ENCODE data around the gene GRIK3.

Gene GRIK3

GRCh38 chr1:37010011-37010410 lies 24.3 kb downstream of the GRIK3 start:
- DNase-seq = no peak

DNA sequence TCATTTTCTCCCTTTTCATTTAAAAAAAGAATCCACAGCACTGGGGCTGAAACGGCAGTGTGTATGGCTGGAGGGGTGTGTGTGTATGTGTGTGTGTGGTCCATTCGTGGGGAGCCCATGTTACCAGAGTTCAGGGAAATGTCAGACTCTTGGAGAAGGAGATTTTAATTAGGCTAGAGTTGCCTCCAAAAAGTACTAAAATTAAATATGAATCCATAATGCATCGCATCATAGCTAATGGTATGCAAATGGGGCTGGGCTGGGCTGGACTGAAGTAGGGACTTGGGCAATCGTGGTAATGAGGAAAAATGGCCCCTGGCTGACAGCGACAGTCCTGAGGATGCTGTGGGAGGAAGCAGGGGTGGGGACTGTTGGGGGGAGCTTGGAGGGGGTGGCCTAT lies 24.8 kb downstream of the GRIK3 start:
- DNase-seq = no peak

DNA sequence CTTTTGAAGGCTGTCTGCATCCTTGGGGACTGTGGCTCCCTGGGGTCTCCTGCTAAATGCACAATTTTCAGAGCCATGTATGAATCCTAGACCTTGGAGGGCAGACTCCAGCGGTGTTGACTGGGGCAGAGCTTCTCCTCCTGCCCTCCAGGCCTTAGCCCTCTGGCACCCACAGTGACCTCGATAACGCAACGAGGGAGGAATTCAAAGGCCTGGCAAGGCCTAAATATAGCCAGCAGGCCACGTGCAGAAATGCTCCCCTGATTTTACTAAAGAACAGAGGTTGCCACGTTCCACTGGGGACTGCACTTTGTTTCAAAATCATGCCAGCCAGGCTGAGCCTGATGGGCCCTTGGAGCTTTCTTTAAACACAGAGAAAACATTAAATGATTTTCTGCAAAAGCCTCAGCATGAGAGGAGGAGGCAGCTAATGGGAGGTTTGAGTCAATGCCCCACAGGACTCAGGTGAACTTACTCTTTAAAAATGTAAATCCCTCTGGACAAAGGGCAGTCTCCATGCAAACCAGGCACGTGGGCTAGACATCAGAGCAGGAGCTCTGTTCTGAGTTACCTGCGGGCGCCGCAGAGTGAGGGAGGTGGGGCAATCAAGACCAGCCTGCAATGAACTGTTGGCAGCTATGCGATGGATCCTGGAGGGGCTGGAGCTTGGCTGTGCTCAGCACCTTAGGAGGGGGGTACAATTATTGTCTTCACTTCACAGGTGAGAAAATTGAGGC lies 28.0 kb downstream of the GRIK3 start:
- DNase-seq = no peak

DNA sequence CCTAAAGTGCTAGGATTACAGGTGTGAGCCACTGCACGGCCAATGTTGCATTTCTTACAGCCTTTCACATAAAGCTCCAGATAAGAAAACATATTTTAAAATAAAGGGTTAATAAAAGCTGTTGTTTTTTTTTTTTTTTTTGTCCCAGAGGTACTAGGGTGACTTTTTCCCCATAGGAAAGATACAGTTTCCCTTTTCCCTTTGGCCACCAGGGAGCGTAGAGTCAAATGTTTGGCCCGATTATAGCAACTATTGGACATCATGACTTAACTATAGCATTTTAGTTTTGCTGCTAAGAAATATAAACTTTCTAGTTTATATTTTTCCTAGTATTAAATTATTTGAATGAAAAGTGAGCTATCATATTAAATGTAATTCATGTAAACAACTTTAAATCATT lies 31.4 kb downstream of the GRIK3 start:
- DNase-seq = no peak

DNA sequence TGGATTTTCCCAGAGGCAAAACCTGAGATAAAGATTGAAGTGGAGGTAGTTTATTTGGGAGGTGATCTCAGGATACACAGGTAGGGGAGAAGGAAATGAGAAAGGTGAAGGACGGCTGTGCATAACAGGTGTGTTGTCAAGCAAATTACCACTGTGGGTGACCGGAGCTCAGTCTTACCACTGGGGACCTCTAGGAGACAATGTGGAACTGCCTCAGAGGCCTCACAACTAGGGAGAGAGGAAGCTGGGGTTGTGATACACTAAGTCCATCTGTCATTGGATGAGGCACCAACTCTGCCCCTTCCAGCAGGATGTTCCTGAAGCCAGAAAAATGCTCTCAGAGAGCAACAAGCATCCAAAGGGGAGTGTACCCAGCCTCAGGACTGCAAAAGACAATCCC lies 32.6 kb downstream of the GRIK3 start:
- no peak for DNase-seq

GRCh38 chr1:36996106-36996505 lies 38.2 kb downstream of the GRIK3 start:
- no peak for DNase-seq

GRCh38 chr1:36994868-36995267 lies 39.4 kb downstream of the GRIK3 start:
- no peak for DNase-seq

DNA sequence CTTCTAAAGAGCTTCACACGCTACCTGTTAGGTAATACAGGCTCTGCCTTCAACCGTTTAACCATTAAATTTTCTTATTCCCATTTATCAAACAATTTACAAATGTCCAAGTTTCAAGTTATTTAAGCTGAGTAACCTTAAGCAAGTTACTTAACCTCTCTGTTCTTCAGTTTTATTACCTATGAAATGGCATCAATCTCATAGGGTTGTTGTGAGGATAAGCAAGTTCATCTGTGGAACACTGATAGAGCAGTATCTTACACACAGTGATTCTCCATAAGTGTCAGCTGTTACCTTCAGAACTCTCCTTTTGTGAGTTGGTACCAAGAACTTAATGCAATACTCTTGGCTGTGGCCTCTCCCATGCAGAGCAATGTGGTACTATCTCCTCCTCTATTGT lies 40.0 kb downstream of the GRIK3 start:
- no peak for DNase-seq

DNA sequence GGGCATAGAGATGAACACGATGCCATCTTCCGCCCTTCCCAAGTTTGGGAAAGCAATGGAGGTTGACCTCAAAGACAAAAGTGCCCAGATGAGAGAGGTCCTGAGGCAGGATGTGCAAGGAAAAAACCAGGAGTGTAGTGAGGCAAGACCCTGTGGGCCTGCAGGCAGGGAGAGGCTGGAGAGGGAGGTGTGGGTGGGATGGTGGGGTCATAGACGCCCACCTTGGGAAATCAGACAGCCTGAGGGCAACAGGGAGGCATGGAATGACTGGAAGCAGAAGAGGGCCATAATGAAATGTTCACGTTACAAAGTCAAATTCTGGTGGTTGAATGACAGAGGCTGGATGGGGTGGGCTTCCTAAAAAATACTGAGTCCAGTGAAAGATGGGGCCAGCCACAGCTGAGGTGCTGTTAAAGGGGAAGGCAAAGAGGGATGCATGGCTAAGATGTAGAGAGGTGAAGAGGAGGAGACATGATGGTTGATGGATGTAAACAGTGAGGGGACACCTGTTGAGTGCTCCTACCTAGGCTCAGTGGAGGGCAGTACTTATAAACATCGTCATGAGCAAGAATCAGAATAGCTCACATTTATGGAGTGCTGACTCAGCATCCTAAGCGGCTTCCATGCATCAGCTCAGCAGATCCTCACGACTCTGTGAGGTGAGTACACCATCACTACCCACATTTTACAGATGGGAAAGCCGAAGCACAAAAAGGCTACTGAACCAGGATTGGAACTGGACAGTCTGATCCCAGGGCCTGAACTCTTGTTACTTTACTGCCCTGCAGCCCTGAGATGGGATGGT lies 42.0 kb downstream of the GRIK3 start:
- no peak for DNase-seq

DNA sequence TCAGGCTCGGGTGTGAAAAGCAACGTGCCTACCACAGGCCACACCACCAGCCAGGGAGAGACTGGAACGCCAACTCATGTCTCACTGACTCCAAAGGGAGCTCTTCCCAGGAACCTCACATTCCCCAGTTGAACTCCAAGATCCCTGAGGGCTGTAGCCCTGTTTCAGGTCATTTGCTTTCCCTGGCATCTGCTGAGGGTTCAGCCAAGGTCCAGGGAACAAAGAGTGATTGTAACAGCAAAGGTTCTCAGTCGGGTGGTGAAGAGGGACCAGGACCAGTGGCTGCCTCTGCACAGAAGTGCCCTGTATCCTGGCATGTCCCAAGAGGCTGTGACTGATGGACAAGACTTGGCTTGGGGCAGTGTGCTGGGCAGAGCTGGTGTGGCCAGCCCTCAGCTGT lies 42.8 kb downstream of the GRIK3 start:
- no peak for DNase-seq

DNA sequence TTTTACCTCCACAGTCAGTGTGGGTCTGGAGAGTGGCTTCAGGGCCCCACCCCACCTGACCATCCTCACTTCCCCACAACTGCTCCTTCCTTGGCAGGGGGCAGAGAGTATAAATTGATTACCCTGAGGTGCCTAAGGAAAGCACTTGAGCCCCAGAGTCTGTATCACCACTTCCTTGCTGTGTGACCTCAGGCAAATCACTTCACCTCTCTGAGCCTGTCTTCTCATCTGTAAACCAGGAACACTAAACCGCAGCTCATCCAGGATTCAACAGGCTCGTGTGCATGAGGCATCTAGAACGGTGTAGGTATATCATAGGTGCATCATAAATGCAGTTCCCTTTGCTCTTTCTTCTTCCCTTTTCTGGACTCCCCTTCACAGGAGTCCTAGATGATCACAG lies 43.4 kb downstream of the GRIK3 start:
- DNase-seq = no peak

- DNase-seq = no peak
These were observed 45.1 kb downstream of the GRIK3 start for GRCh38 chr1:36989241-36989640.

DNA sequence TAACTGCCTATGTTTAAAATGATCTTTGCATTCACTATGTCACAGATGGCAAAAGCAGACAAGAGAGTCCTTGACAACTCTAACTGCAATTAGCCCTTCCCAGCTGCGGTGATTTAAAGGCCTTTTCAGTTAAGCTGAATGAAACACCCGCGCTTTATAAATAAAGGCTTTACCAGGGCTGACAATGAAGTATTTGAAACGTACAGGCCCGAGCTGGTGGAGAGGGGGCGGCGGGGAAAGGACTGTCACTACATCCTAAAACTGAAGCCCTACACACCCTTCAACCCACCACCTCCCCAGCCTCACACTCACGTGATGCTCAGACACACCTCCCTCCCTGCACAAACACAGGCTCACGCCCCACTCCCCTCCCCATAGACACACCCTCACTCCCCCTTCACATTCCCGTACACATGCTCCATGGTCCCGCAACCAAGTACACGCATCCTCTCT lies 45.5 kb downstream of the GRIK3 start:
- no peak for DNase-seq

GRCh38 chr1:36988321-36988720 lies 46.0 kb downstream of the GRIK3 start:
- no peak for DNase-seq

GRCh38 chr1:36987276-36987675 lies 47.0 kb downstream of the GRIK3 start:
- no peak for DNase-seq

- DNase-seq = no peak
These were observed 47.9 kb downstream of the GRIK3 start for GRCh38 chr1:36986241-36986985.

DNA sequence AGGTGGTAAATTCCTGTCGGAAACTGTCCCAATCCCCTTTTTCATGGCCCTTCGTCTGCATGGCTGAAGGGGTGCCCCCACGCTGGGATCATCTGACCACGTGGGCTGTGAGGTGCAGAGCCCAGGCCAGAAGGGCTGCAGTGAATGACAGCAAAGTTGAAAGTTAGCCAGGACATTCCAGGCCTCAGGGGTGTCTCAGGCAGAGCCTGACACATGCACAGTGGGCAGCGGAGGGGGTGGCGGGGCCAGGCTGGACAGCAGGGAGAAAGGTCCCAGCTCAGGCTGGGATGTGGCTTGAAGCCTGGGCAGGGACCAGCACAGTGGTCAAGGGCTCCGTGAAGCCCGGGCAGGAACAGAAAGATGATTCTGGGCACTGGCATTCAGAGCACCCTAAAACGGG lies 49.6 kb downstream of the GRIK3 start:
- no peak for DNase-seq

- DNase-seq = no peak
These were observed 50.3 kb downstream of the GRIK3 start for GRCh38 chr1:36984026-36984425.

GRCh38 chr1:36982709-36983108 lies 51.6 kb downstream of the GRIK3 start:
- no peak for DNase-seq

DNA sequence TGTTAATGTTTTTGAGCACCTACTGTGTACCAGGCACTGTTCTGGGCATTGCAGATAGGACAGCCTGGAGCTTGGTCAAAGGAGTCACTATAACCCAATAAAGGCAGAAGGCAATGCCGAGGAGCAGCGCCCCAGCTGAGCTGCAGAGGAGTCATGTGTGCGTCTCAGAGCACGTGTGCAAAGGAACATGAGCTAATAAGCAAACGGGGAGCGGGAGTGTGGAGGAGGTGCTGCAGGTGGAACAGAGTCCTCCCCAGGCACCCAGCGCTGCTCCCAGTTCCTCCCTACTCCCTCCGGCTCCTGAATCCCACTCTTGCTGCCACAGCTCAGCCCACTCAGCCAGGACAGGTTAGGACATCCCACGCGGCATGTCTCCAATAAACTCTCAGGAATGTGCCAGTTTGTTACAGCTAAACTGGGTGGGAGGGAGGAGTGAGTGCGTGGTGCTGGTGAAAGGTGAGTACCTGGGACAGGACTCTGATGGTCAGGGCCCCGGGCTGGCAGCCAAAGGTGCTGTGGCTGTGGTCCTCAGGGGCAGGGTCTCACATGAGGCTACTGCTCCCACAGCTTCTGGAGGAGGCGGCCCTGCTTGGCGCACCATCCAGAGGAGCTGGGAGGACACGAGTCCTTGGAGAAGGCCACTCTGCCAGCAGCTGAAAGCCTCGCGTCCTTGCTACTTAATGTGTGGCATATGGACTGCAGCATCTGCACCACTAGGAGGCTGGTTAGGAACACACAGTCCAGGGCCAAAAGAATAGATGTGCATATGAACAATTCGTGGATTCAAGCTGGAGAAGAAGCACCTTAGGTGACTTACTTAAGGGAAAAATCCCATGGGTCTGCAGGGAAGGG lies 52.3 kb downstream of the GRIK3 start:
- DNase-seq = no peak

- no peak for DNase-seq
These were observed 53.2 kb downstream of the GRIK3 start for GRCh38 chr1:36981126-36981525.

DNA sequence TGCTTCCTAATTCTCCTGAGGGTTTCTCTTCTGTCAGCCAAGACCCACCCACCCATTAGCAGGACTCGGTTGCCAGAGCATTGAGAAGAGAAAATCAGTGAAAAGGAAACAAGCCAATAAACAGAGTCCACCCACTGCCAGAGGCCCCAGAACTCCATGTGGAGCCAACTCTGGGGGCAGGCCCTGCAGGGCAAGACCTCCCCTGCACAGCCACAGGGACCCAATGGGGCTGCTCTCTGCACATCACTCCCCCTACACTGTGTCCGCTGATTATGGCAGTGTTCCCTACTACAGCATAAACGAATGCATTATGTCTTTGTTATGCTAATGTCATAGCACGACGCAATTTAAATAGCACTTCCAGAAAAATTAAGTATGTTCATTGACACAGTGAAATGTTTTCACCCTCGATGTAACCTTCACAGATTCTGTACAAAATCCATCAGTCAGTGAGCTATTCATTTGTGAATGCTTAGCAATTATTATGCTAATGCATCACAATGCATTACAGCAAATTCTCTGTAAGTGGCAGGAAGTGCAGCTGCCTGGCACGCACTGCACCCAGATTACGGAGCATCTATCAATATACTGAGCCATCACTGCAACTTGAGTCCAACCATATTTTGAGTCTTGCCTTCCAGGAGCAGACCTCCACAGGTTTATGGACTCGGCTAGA lies 56.4 kb downstream of the GRIK3 start:
- DNase-seq = no peak
